GM21825 (cell line): ENCODE results near the gene RGS17.

ENCODE experiments used
- ATAC-seq: cut with Tn5 transposase; IDR thresholded peaks from one replicate; pipeline ENCODE4 v1.9.1; 2021; ENCODE audit warnings: mild to moderate bottlenecking, moderate library complexity; ENCODE audit not compliant: unreplicated experiment

Gene RGS17

GRCh38 chr6:152959333-152959732 lies 171.7 kb downstream of the RGS17 start:
- no peak for ATAC-seq

- ATAC-seq = no peak
Observed at GRCh38 chr6:152957796-152958195, 173.3 kb downstream of the RGS17 start.
